ENCODE measurements around the gene PRH2. TPM values are rescaled to one million over a fixed set of nuclear protein-coding genes. Genes with fewer than 3 reads are reported as not detected.

Gene PRH2
- total RNA-seq, 1 donor = not detected

GRCh38 chr12:10968765-10969456 lies 39.9 kb downstream of the PRH2 start:
- peak; percentile 93 for DNase-seq (ENCODE audit: low read depth)
- no peak for TF ChIP-seq CTCF (IDR thresholded peaks at IDR 0.05; ENCODE audit: insufficient read depth, low read length)
- no peak overlapping the region for H3K4me3 ChIP-seq (ENCODE audit: low read depth, low read length)

- no peak overlapping the region for H3K4me3 ChIP-seq (ENCODE audit: low read depth, low read length)
- TF ChIP-seq CTCF (IDR thresholded peaks at IDR 0.05; ENCODE audit: insufficient read depth, low read length) = no peak
- DNase-seq (ENCODE audit: low read depth) = no peak
Observed at GRCh38 chr12:10974965-10975364, 45.9 kb downstream of the PRH2 start.

DNA sequence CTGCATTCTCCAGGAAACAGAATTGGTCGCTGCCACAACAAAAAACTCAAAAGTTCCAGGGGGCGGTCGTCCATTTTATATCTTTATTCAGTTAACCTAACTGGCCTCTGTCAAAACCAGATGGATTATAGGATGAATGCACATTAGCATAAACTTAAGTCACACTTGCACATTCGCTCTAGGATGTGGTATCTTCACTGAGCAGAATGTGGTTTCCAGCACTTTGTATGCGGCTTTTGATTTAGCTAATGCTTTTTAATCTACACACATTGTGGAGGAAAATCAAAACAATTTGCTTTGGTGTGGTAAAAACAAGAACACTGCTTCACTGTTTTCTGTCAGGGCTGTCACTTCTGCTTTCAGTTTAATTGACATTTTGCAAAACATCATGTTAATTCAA lies 53.2 kb downstream of the PRH2 start:
- no peak overlapping the region for H3K4me3 ChIP-seq (ENCODE audit: low read depth, low read length)
- TF ChIP-seq CTCF (IDR thresholded peaks at IDR 0.05; ENCODE audit: insufficient read depth, low read length) = no peak
- DNase-seq (ENCODE audit: low read depth) = no peak

Other genes starting within 250 kb of the PRH2 start
- 139 and 191 TPM in 2 replicates for gene YBX3, start 205.9 kb upstream of the PRH2 start, total RNA-seq (ENCODE audit: low replicate concordance)
- 0.18 TPM in 1 of 2 replicates, not detected in the other for gene TAS2R7, start 126.6 kb upstream of the PRH2 start, total RNA-seq (ENCODE audit: low replicate concordance)
- gene TAS2R8, start 122.0 kb upstream of the PRH2 start, total RNA-seq (ENCODE audit: low replicate concordance) = 0.45 TPM in 1 of 2 replicates, not detected in the other
- 0.09 TPM in 1 of 2 replicates, not detected in the other for gene TAS2R9, start 119.1 kb upstream of the PRH2 start, total RNA-seq (ENCODE audit: low replicate concordance)
- gene TAS2R10, start 102.9 kb upstream of the PRH2 start, total RNA-seq (ENCODE audit: low replicate concordance) = 2.3 TPM in 1 of 2 replicates, not detected in the other
- gene PRR4, start 79.8 kb upstream of the PRH2 start, total RNA-seq (ENCODE audit: low replicate concordance) = 3.4 and 7.1 TPM in 2 replicates
- 22.4 and 24.4 TPM in 2 replicates for gene PRH1, start 45.0 kb upstream of the PRH2 start, total RNA-seq (ENCODE audit: low replicate concordance)
- gene TAS2R13, start 19.7 kb upstream of the PRH2 start, total RNA-seq (ENCODE audit: low replicate concordance) = 2.8 and 7.4 TPM in 2 replicates
- gene TAS2R14, start 10.0 kb downstream of the PRH2 start, total RNA-seq (ENCODE audit: low replicate concordance) = 4.1 and 5.2 TPM in 2 replicates
- gene TAS2R50, start 57.7 kb downstream of the PRH2 start, total RNA-seq (ENCODE audit: low replicate concordance) = 3.1 and 6.5 TPM in 2 replicates
- 1.9 and 5.0 TPM in 2 replicates for gene TAS2R20, start 69.1 kb downstream of the PRH2 start, total RNA-seq (ENCODE audit: low replicate concordance)
- gene TAS2R19, start 93.4 kb downstream of the PRH2 start, total RNA-seq (ENCODE audit: low replicate concordance) = 6.3 and 6.5 TPM in 2 replicates
- 6.2 and 13.6 TPM in 2 replicates for gene TAS2R31, start 102.2 kb downstream of the PRH2 start, total RNA-seq (ENCODE audit: low replicate concordance)
- 4.7 and 8.8 TPM in 2 replicates for gene TAS2R46, start 133.1 kb downstream of the PRH2 start, total RNA-seq (ENCODE audit: low replicate concordance)
- gene TAS2R43, start 163.1 kb downstream of the PRH2 start, total RNA-seq (ENCODE audit: low replicate concordance) = 1.3 and 2.3 TPM in 2 replicates
- 6.9 and 16.4 TPM in 2 replicates for gene TAS2R30, start 205.4 kb downstream of the PRH2 start, total RNA-seq (ENCODE audit: low replicate concordance)
- 6.5 and 8.3 TPM in 2 replicates for gene SMIM10L1, start 242.0 kb downstream of the PRH2 start, total RNA-seq (ENCODE audit: low replicate concordance)